Liver (tissue), 9 donors: ENCODE results near the gene GMDS. TPM values are rescaled to one million over a fixed set of nuclear protein-coding genes. Genes with fewer than 3 reads are reported as not detected.

Experiments
- DNase-seq: peaks from one replicate; pipeline ENCODE4 v3.0.0-alpha.2; 2017; ENCODE audit warnings: low spot score
- H3K27ac ChIP-seq, 2 donors: one replicate each; pipeline ENCODE4 v1.7.0; 2013; ENCODE audit warnings: inconsistent platforms in 2 of 2, low read length in 2 of 2, control low read depth in 1 of 2, low read depth in 1 of 2, mild to moderate bottlenecking in 1 of 2
- H3K27me3 ChIP-seq, 4 donors: one replicate each; pipeline versions ENCODE4 v1.6.1 to v1.7.0; 2013; ENCODE audit warnings: low read length in 3 of 4, inconsistent platforms in 1 of 4, mild to moderate bottlenecking in 1 of 4, moderate library complexity in 1 of 4; ENCODE audit not compliant: control insufficient read depth in 4 of 4, insufficient read depth in 4 of 4
- H3K36me3 ChIP-seq, 4 donors: one replicate each; pipeline versions ENCODE4 v1.6.1 to v1.7.0; 2013; ENCODE audit warnings: low read length in 3 of 4, mild to moderate bottlenecking in 3 of 4, low read depth in 1 of 4, moderate library complexity in 1 of 4; ENCODE audit not compliant: control insufficient read depth in 4 of 4, insufficient read depth in 3 of 4
- H3K4me1 ChIP-seq, 4 donors: one replicate each; pipeline versions ENCODE4 v1.6.1 to v1.7.0; 2013; ENCODE audit warnings: low read length in 3 of 4, mild to moderate bottlenecking in 3 of 4, moderate library complexity in 1 of 4; ENCODE audit not compliant: control insufficient read depth in 4 of 4, insufficient read depth in 4 of 4
- H3K4me3 ChIP-seq, 3 donors: one replicate each; pipeline versions ENCODE4 v1.6.1 to v1.7.0; 2013; ENCODE audit warnings: low read length in 3 of 3, control low read depth in 1 of 3, low read depth in 1 of 3, mild to moderate bottlenecking in 1 of 3
- H3K9ac ChIP-seq, 2 donors: one replicate each; pipeline ENCODE4 v1.7.0; 2013; ENCODE audit warnings: low read length in 2 of 2, mild to moderate bottlenecking in 2 of 2, moderate library complexity in 2 of 2, control low read depth in 1 of 2, low read depth in 1 of 2
- H3K9me3 ChIP-seq, 4 donors: one replicate each; pipeline versions ENCODE4 v1.6.1 to v1.7.0; 2013; ENCODE audit warnings: low read length in 3 of 4; ENCODE audit not compliant: control insufficient read depth in 4 of 4
- CTCF ChIP-seq: fragments of 150-350 bp; IDR thresholded peaks from 2 replicates; pipeline ENCODE4 v1.5.1; 2017; ENCODE audit warnings: improper control_type of control experiment, low read depth, low read length; ENCODE audit not compliant: missing input control
- EGR1 ChIP-seq, 2 donors: IDR thresholded peaks; 2 replicates each; pipeline ENCODE4 v1.6.1; 2016 to 2018; ENCODE audit warnings: antibody characterized with exemption in 2 of 2, low read depth in 2 of 2
- FOXA1 ChIP-seq: IDR thresholded peaks from 2 replicates; pipeline ENCODE4 v1.6.1; 2016; ENCODE audit warnings: antibody characterized with exemption
- FOXA2 ChIP-seq: IDR thresholded peaks from 2 replicates; pipeline ENCODE4 v1.6.1; 2016; ENCODE audit warnings: antibody characterized with exemption
- GABPA ChIP-seq, 2 donors: IDR thresholded peaks in 1 of 2; conservative IDR thresholded peaks in 1 of 2; 2 replicates each; pipeline ENCODE4 v1.6.1; 2016; ENCODE audit warnings: antibody characterized with exemption in 2 of 2, mild to moderate bottlenecking in 1 of 2, moderate library complexity in 1 of 2
- HNF4A ChIP-seq, 2 donors: conservative IDR thresholded peaks; 2 replicates each; pipeline ENCODE4 v1.6.1; 2016; ENCODE audit warnings: antibody characterized with exemption in 2 of 2, mild to moderate bottlenecking in 2 of 2
- HNF4G ChIP-seq: IDR thresholded peaks from 2 replicates; pipeline ENCODE4 v1.6.1; 2016; ENCODE audit warnings: antibody characterized with exemption
- JUND ChIP-seq, 2 donors: IDR thresholded peaks; 2 replicates each; pipeline ENCODE4 v1.6.1; 2016; ENCODE audit warnings: antibody characterized with exemption in 2 of 2
- NR2F2 ChIP-seq: IDR thresholded peaks from 2 replicates; pipeline ENCODE4 v1.6.1; 2016; ENCODE audit warnings: antibody characterized with exemption
- RAD21 ChIP-seq, 2 donors: IDR thresholded peaks; 2 replicates each; pipeline ENCODE4 v1.6.1; 2016; ENCODE audit warnings: antibody characterized with exemption in 2 of 2, mild to moderate bottlenecking in 2 of 2
- RXRA ChIP-seq, 2 donors: IDR thresholded peaks; 2 replicates each; pipeline ENCODE4 v1.6.1; 2017 to 2018; ENCODE audit warnings: antibody characterized with exemption in 2 of 2, mild to moderate bottlenecking in 1 of 2
- SP1 ChIP-seq: IDR thresholded peaks from 2 replicates; pipeline ENCODE4 v1.6.1; 2018; ENCODE audit warnings: antibody characterized with exemption, mild to moderate bottlenecking
- TAF1 ChIP-seq: conservative IDR thresholded peaks from 2 replicates; pipeline ENCODE4 v1.6.1; 2016; ENCODE audit warnings: antibody characterized with exemption, mild to moderate bottlenecking
- YY1 ChIP-seq: IDR thresholded peaks from 2 replicates; pipeline ENCODE4 v1.6.1; 2016; ENCODE audit warnings: antibody characterized with exemption, mild to moderate bottlenecking
- whole genome bisulfite sequencing: extraction: QIAGEN DNeasy Blood & Tissue Kit; methylation state at CpG from one replicate; pipeline ENCODE4 v1.1.7; 2013; 5-methylcytosine and 5-hydroxymethylcytosine counted together
- polyA plus RNA-seq, 2 donors: library from polyadenylated mRNA; stranded (reverse) in 1 of 2; unstranded in 1 of 2; fragments of 200-250 nt in 1 of 2; fragments of >200 nt in 1 of 2; fragmentation: Nextera tagmentation in 1 of 2; extraction: Ambion mirVana in 1 of 2; gene quantifications; one replicate each; pipeline versions ENCODE4 v1.2.1 to v1.2.3, GENCODE V29; 2013 to 2015
- total RNA-seq, 2 donors: library from RNA; depleted of rRNA; stranded (reverse); fragments of >200 nt; gene quantifications; one replicate each; pipeline ENCODE4 v1.2.3, GENCODE V29; 2014
- TF ChIP-seq, protein P1 (sequence below): IDR thresholded peaks from 2 replicates; pipeline ENCODE4 v1.6.1; 2016; ENCODE audit warnings: antibody characterized with exemption, mild to moderate bottlenecking
- TF ChIP-seq, protein P2 (sequence below): IDR thresholded peaks from 2 replicates; pipeline ENCODE4 v1.6.1; 2016; ENCODE audit warnings: antibody characterized with exemption
- donor health status: healthy.
- donor health status: healthy.
- donor health status: healthy.
- donor health status: healthy.
- donor health status: healthy.

The GMDS gene
- total and polyA plus RNA-seq, 4 donors = 3.5 to 15.6 (median 13.0) TPM

- no peak for DNase-seq
- Histone ChIP-seq H3K36me3 (peaks cover 0 to 4% (median 0%) of the 10 kb centered on the region in 4 donors), H3K9me3 (no peaks in the 10 kb centered on the region), H3K4me1 (no peaks in the 10 kb centered on the region), H3K27ac (no peak overlapping the region), H3K27me3 (no peaks in the 10 kb centered on the region), H3K4me3 (no peak overlapping the region), H3K9ac (no peak overlapping the region)
- TF ChIP-seq HNF4G (no peak), FOXA1 (no peak), JUND (IDR thresholded peaks at IDR 0.05) (no peak), NR2F2 (no peak), HNF4A (conservative IDR thresholded peaks at IDR 0.05) (no peak), SP1 (no peak), TAF1 (no peak), GABPA (IDR thresholded peaks at IDR 0.05 in 1 of 2, conservative IDR thresholded peaks at IDR 0.05 in 1 of 2) (no peak), RXRA (IDR thresholded peaks at IDR 0.05) (no peak)
- TF ChIP-seq, protein P1, sequence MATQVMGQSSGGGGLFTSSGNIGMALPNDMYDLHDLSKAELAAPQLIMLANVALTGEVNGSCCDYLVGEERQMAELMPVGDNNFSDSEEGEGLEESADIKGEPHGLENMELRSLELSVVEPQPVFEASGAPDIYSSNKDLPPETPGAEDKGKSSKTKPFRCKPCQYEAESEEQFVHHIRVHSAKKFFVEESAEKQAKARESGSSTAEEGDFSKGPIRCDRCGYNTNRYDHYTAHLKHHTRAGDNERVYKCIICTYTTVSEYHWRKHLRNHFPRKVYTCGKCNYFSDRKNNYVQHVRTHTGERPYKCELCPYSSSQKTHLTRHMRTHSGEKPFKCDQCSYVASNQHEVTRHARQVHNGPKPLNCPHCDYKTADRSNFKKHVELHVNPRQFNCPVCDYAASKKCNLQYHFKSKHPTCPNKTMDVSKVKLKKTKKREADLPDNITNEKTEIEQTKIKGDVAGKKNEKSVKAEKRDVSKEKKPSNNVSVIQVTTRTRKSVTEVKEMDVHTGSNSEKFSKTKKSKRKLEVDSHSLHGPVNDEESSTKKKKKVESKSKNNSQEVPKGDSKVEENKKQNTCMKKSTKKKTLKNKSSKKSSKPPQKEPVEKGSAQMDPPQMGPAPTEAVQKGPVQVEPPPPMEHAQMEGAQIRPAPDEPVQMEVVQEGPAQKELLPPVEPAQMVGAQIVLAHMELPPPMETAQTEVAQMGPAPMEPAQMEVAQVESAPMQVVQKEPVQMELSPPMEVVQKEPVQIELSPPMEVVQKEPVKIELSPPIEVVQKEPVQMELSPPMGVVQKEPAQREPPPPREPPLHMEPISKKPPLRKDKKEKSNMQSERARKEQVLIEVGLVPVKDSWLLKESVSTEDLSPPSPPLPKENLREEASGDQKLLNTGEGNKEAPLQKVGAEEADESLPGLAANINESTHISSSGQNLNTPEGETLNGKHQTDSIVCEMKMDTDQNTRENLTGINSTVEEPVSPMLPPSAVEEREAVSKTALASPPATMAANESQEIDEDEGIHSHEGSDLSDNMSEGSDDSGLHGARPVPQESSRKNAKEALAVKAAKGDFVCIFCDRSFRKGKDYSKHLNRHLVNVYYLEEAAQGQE = no peak
- TF ChIP-seq, protein P2, sequence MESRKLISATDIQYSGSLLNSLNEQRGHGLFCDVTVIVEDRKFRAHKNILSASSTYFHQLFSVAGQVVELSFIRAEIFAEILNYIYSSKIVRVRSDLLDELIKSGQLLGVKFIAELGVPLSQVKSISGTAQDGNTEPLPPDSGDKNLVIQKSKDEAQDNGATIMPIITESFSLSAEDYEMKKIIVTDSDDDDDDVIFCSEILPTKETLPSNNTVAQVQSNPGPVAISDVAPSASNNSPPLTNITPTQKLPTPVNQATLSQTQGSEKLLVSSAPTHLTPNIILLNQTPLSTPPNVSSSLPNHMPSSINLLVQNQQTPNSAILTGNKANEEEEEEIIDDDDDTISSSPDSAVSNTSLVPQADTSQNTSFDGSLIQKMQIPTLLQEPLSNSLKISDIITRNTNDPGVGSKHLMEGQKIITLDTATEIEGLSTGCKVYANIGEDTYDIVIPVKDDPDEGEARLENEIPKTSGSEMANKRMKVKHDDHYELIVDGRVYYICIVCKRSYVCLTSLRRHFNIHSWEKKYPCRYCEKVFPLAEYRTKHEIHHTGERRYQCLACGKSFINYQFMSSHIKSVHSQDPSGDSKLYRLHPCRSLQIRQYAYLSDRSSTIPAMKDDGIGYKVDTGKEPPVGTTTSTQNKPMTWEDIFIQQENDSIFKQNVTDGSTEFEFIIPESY = no peak
- 99% methylated on average over 3 of the region's 3 CpGs for WGBS
Measured at GRCh38 chr6:1962201-1962600, 283.2 kb downstream of the GMDS start.

GRCh38 chr6:1960486-1961142, 284.8 kb downstream of the GMDS start:
- H3K9me3 ChIP-seq = no peaks in the 10 kb centered on the region
- no peak for DNase-seq
- TF ChIP-seq SP1 (no peak), FOXA2 (no peak), RAD21 (IDR thresholded peaks at IDR 0.05) (no peak), JUND (IDR thresholded peaks at IDR 0.05) (no peak), CTCF (no peak), FOXA1 (no peak), RXRA (IDR thresholded peaks at IDR 0.05) (no peak), GABPA (IDR thresholded peaks at IDR 0.05 in 1 of 2, conservative IDR thresholded peaks at IDR 0.05 in 1 of 2) (no peak), YY1 (no peak), NR2F2 (no peak), TAF1 (no peak), EGR1 (IDR thresholded peaks at IDR 0.05; ENCODE audit: low read depth in 2 of 2) (no peak)
- TF ChIP-seq, protein P1 = no peak
- WGBS = 94% methylated on average over 13 of the region's 13 CpGs
- no peak overlapping the region for H3K4me3 ChIP-seq
- no peaks in the 10 kb centered on the region for H3K4me1 ChIP-seq
- H3K36me3 ChIP-seq = peaks cover 0 to 4% (median 0%) of the 10 kb centered on the region in 4 donors
- H3K27me3 ChIP-seq = no peaks in the 10 kb centered on the region
- H3K9ac ChIP-seq = no peak overlapping the region
- H3K27ac ChIP-seq = no peak overlapping the region
